GM18951 (cell line): ENCODE measurements around the gene CDKL5.

Source experiments
- POLR2A ChIP-seq: IDR thresholded peaks from 4 replicates; pipeline ENCODE4 v1.6.1; 2011; ENCODE audit warnings: mild to moderate bottlenecking; ENCODE audit not compliant: insufficient read length, insufficient read depth; ENCODE audit errors: extremely low read depth
- in situ Hi-C: fragments of 300-500 bp; cut with MboI; formaldehyde crosslinking; loops from one replicate; pipeline ENCODE4 v1.12.0; 2022; ENCODE audit warnings: low sequenced_read_pairs, mixed read lengths, inconsistent platforms; ENCODE audit not compliant: unreplicated experiment

The CDKL5 gene

GRCh38 chrX:18491587-18492340, 66.4 kb downstream of the CDKL5 start:
- no peak for TF ChIP-seq POLR2A
- in situ Hi-C loops: no loop called here

- TF ChIP-seq POLR2A: no peak
- in situ Hi-C loops: no loop called here
These were observed 109.5 kb downstream of the CDKL5 start for GRCh38 chrX:18534949-18535348.

GRCh38 chrX:18537068-18537467, 111.7 kb downstream of the CDKL5 start:
- no peak for TF ChIP-seq POLR2A
- in situ Hi-C loops: no loop called here

- TF ChIP-seq POLR2A: no peak
- in situ Hi-C loops: no loop called here
These were observed 112.1 kb downstream of the CDKL5 start for GRCh38 chrX:18537524-18537923.

GRCh38 chrX:18542131-18542530, 116.7 kb downstream of the CDKL5 start:
- in situ Hi-C loops: no loop called here
- no peak for TF ChIP-seq POLR2A

- in situ Hi-C loops: no loop called here
- TF ChIP-seq POLR2A: no peak
These were observed 117.5 kb downstream of the CDKL5 start for GRCh38 chrX:18542905-18543304.

GRCh38 chrX:18543738-18544137, 118.3 kb downstream of the CDKL5 start:
- no peak for TF ChIP-seq POLR2A
- in situ Hi-C loops: no loop called here

- in situ Hi-C loops: no loop called here
- TF ChIP-seq POLR2A: no peak
These were observed 120.4 kb downstream of the CDKL5 start for GRCh38 chrX:18545771-18546170.

GRCh38 chrX:18548996-18549395, 123.6 kb downstream of the CDKL5 start:
- in situ Hi-C loops: no loop called here
- TF ChIP-seq POLR2A: no peak

GRCh38 chrX:18549643-18550042, 124.2 kb downstream of the CDKL5 start:
- in situ Hi-C loops: no loop called here
- no peak for TF ChIP-seq POLR2A

GRCh38 chrX:18557879-18558278, 132.5 kb downstream of the CDKL5 start:
- no peak for TF ChIP-seq POLR2A
- in situ Hi-C loops: no loop called here

GRCh38 chrX:18558799-18559198, 133.4 kb downstream of the CDKL5 start:
- no peak for TF ChIP-seq POLR2A
- in situ Hi-C loops: no loop called here

- in situ Hi-C loops: no loop called here
These were observed 135.6 kb downstream of the CDKL5 start for GRCh38 chrX:18561020-18561419.

GRCh38 chrX:18565727-18566126, 140.3 kb downstream of the CDKL5 start:
- in situ Hi-C loops: no loop called here
- TF ChIP-seq POLR2A: no peak

More at GRCh38 chrX:18561020-18561419, 135.6 kb downstream of the CDKL5 start:
- no peak for TF ChIP-seq POLR2A
